WTC11 (cell line): ENCODE measurements around the gene CDCA8.

Source experiments
- ATF1 ChIP-seq: sonication (generic); formaldehyde crosslinking; IDR thresholded peaks from 2 replicates; pipeline ENCODE4 v1.8.1; 2023; ENCODE audit warnings: mild to moderate bottlenecking, moderate library complexity, missing genetic modification reagents
- E2F4 ChIP-seq: sonication (generic); formaldehyde crosslinking; IDR thresholded peaks from 2 replicates; pipeline ENCODE4 v1.8.1; 2022; ENCODE audit warnings: low read depth, mild to moderate bottlenecking, moderate library complexity, missing genetic modification reagents, borderline replicate concordance
- E2F5 ChIP-seq: sonication (generic); formaldehyde crosslinking; IDR thresholded peaks from 2 replicates; pipeline ENCODE4 v1.8.1; 2022; ENCODE audit warnings: mild to moderate bottlenecking, moderate library complexity, missing genetic modification reagents
- NR1H2 ChIP-seq: sonication (generic); formaldehyde crosslinking; IDR thresholded peaks from 2 replicates; pipeline ENCODE4 v1.9.0; 2021; ENCODE audit warnings: mild to moderate bottlenecking, moderate library complexity, missing genetic modification reagents
- SMAD3 ChIP-seq: sonication (generic); formaldehyde crosslinking; IDR thresholded peaks from 2 replicates; pipeline ENCODE4 v1.8.0; 2022; ENCODE audit warnings: missing genetic modification reagents, mild to moderate bottlenecking, borderline replicate concordance
- TP53 ChIP-seq: sonication (generic); formaldehyde crosslinking; IDR thresholded peaks from 2 replicates; pipeline ENCODE4 v1.8.1; 2023; ENCODE audit warnings: mild to moderate bottlenecking, missing genetic modification reagents
- USF2 ChIP-seq: sonication (generic); formaldehyde crosslinking; IDR thresholded peaks from 2 replicates; pipeline ENCODE4 v1.8.1; 2023; ENCODE audit warnings: mild to moderate bottlenecking, missing genetic modification reagents, moderate library complexity
- ZNF396 ChIP-seq: fragments of 250-450 bp; sonication (Bioruptor Pico); IDR thresholded peaks from 2 replicates; pipeline ENCODE4 v1.8.0; 2021; ENCODE audit warnings: mild to moderate bottlenecking, moderate library complexity, borderline replicate concordance
- TF ChIP-seq, protein P1 (sequence below): fragments of 200-600 bp; IDR thresholded peaks from 2 replicates; pipeline ENCODE4 v1.8.0; 2022; ENCODE audit warnings: antibody characterized with exemption

GRCh38 chr1:37692078-37692833 is at the start of gene CDCA8:
- TF ChIP-seq, protein P1, sequence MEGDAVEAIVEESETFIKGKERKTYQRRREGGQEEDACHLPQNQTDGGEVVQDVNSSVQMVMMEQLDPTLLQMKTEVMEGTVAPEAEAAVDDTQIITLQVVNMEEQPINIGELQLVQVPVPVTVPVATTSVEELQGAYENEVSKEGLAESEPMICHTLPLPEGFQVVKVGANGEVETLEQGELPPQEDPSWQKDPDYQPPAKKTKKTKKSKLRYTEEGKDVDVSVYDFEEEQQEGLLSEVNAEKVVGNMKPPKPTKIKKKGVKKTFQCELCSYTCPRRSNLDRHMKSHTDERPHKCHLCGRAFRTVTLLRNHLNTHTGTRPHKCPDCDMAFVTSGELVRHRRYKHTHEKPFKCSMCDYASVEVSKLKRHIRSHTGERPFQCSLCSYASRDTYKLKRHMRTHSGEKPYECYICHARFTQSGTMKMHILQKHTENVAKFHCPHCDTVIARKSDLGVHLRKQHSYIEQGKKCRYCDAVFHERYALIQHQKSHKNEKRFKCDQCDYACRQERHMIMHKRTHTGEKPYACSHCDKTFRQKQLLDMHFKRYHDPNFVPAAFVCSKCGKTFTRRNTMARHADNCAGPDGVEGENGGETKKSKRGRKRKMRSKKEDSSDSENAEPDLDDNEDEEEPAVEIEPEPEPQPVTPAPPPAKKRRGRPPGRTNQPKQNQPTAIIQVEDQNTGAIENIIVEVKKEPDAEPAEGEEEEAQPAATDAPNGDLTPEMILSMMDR, result peak; percentile 27; the same call in 1 of the 2 replicates
- TF ChIP-seq USF2, result no peak
- peak; percentile 96 for TF ChIP-seq E2F4 (CRISPR knock-in tag)
- TF ChIP-seq E2F5 (CRISPR knock-in tag), result 0 out of 2 replicates have a peak, but pooled peaks have one; percentile 48
- TF ChIP-seq TP53 (CRISPR knock-in tag), result no peak
- no peak for TF ChIP-seq ZNF396 (CRISPR knock-in tag)
- no peak for TF ChIP-seq NR1H2 (CRISPR knock-in tag)
- no peak for TF ChIP-seq ATF1 (CRISPR knock-in tag)
- TF ChIP-seq SMAD3 (CRISPR knock-in tag), result no peak
